Spinal cord (tissue), 10 donors: ENCODE measurements around the gene LRMDA. TPM values are rescaled to one million over a fixed set of nuclear protein-coding genes. Genes with fewer than 3 reads are reported as not detected.
A peak's percentile ranks its signal among the peaks of the same experiment; 100 is the strongest.

ENCODE experiments used
- DNase-seq, 6 donors: peaks; one replicate each; pipeline versions ENCODE4 v3.0.0 to v3.0.0-alpha.2; 2013 to 2015; ENCODE audit warnings: low spot score in 6 of 6, low read depth in 4 of 6
- H3K27ac ChIP-seq: one replicate; pipeline ENCODE4 v1.5.1; 2013; ENCODE audit warnings: low read depth, low read length, control low read depth
- H3K27me3 ChIP-seq: one replicate; pipeline ENCODE4 v1.6.1; 2013; ENCODE audit warnings: low read length; ENCODE audit not compliant: control insufficient read depth, insufficient read depth
- H3K36me3 ChIP-seq: one replicate; pipeline ENCODE4 v1.6.1; 2013; ENCODE audit warnings: low read length; ENCODE audit not compliant: control insufficient read depth, insufficient read depth
- H3K4me1 ChIP-seq: one replicate; pipeline ENCODE4 v1.6.1; 2013; ENCODE audit warnings: low read length; ENCODE audit not compliant: control insufficient read depth, insufficient read depth
- H3K4me3 ChIP-seq: one replicate; pipeline ENCODE4 v1.5.1; 2013; ENCODE audit warnings: low read depth, low read length, control low read depth
- H3K9me3 ChIP-seq: one replicate; pipeline ENCODE4 v1.6.1; 2013; ENCODE audit warnings: low read length; ENCODE audit not compliant: control insufficient read depth, insufficient read depth
- WGBS: methylation state at CpG from one replicate; pipeline ENCODE4 v1.1.5; 2013; ENCODE audit warnings: missing lambda C conversion rate; ENCODE audit not compliant: insufficient coverage; 5-methylcytosine and 5-hydroxymethylcytosine counted together
- polyA plus RNA-seq, 2 donors: library from polyadenylated mRNA; unstranded; fragments of 120-200 nt; gene quantifications; one replicate each; pipeline ENCODE4 v1.2.1, GENCODE V29; 2013; ENCODE audit not compliant: insufficient read length in 2 of 2
- total RNA-seq, 2 donors: library from RNA; depleted of rRNA in 1 of 2; stranded (reverse); fragments of 120-200 nt in 1 of 2; fragments of >200 nt in 1 of 2; gene quantifications; one replicate each; pipeline versions ENCODE4 v1.2.3 to v1.2.4, GENCODE V29; 2013 to 2014
- donor health status: healthy.

Gene LRMDA
- total and polyA plus RNA-seq, 4 donors, result 5.6 to 9.9 (median 7.2) TPM

GRCh38 chr10:75817198-75817597 is 385.8 kb downstream of the LRMDA start:
- H3K4me3 ChIP-seq, result no peak overlapping the region
- no peaks in the 10 kb centered on the region for H3K9me3 ChIP-seq
- no peak overlapping the region for H3K27ac ChIP-seq
- H3K27me3 ChIP-seq, result no peaks in the 10 kb centered on the region
- H3K4me1 ChIP-seq, result no peaks in the 10 kb centered on the region
- 86% methylated on average over 1 of the region's 2 CpGs for WGBS
- no peaks in the 10 kb centered on the region for H3K36me3 ChIP-seq
- DNase-seq, result no peak

GRCh38 chr10:75818552-75818951 is 387.1 kb downstream of the LRMDA start:
- no CpG with 5 or more reads among the region's 4 CpGs for WGBS
- H3K27me3 ChIP-seq, result no peaks in the 10 kb centered on the region
- no peak overlapping the region for H3K4me3 ChIP-seq
- peak in 3 of 6 donors; percentile 10 to 46 (median 18) for DNase-seq
- no peaks in the 10 kb centered on the region for H3K9me3 ChIP-seq
- no peak overlapping the region for H3K27ac ChIP-seq
- H3K36me3 ChIP-seq, result no peaks in the 10 kb centered on the region
- no peaks in the 10 kb centered on the region for H3K4me1 ChIP-seq

GRCh38 chr10:75825235-75825634 is 393.8 kb downstream of the LRMDA start:
- no peaks in the 10 kb centered on the region for H3K36me3 ChIP-seq
- no peak for DNase-seq
- no CpG with 5 or more reads among the region's 5 CpGs for WGBS
- no peaks in the 10 kb centered on the region for H3K27me3 ChIP-seq
- no peak overlapping the region for H3K27ac ChIP-seq
- no peaks in the 10 kb centered on the region for H3K4me1 ChIP-seq
- H3K4me3 ChIP-seq, result no peak overlapping the region
- H3K9me3 ChIP-seq, result no peaks in the 10 kb centered on the region

GRCh38 chr10:75825661-75826060 is 394.2 kb downstream of the LRMDA start:
- H3K4me1 ChIP-seq, result no peaks in the 10 kb centered on the region
- 80% methylated on average over 2 of the region's 5 CpGs for WGBS
- no peaks in the 10 kb centered on the region for H3K27me3 ChIP-seq
- peak in 1 of 6 donors; percentile 14 for DNase-seq
- no peak overlapping the region for H3K4me3 ChIP-seq
- no peaks in the 10 kb centered on the region for H3K9me3 ChIP-seq
- H3K27ac ChIP-seq, result no peak overlapping the region
- H3K36me3 ChIP-seq, result no peaks in the 10 kb centered on the region

- H3K9me3 ChIP-seq, result no peaks in the 10 kb centered on the region
- WGBS, result 96% methylated on average over 4 of the region's 5 CpGs
- no peak overlapping the region for H3K4me3 ChIP-seq
- H3K27ac ChIP-seq, result no peak overlapping the region
- no peaks in the 10 kb centered on the region for H3K36me3 ChIP-seq
- H3K4me1 ChIP-seq, result no peaks in the 10 kb centered on the region
- DNase-seq, result peak in 2 of 6 donors; percentile 17 to 18
- no peaks in the 10 kb centered on the region for H3K27me3 ChIP-seq
Observed at GRCh38 chr10:75826846-75827245, 395.4 kb downstream of the LRMDA start.

- WGBS, result 100% methylated on average over 3 of the region's 5 CpGs
- Histone ChIP-seq H3K36me3 (no peaks in the 10 kb centered on the region), H3K27ac (peak overlapping the region; percentile 25), H3K4me1 (no peaks in the 10 kb centered on the region), H3K4me3 (no peak overlapping the region), H3K27me3 (no peaks in the 10 kb centered on the region), H3K9me3 (no peaks in the 10 kb centered on the region)
- DNase-seq, result peak in 1 of 6 donors; percentile 51
Observed at GRCh38 chr10:75827587-75828021, 396.2 kb downstream of the LRMDA start.

DNA sequence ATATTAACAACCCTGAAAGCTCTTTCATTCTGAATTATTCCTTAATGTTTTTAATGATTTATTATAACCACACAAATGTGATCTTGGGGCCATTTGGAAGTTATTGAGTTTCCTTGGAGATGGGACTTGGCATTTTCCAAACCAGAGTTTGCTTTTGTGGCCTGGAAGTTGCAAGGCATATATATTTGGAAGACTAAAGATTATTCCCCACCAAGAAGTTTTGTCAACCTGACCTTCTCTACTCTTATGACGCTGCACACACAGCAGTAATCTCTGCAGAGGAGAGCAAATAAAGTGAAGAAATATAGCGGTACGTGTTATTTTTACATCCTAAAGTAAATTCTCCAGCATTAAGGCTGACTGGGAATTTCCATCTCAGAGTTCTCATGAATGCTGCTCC is 397.0 kb downstream of the LRMDA start:
- H3K27ac ChIP-seq, result peak overlapping the region; percentile 10
- H3K36me3 ChIP-seq, result no peaks in the 10 kb centered on the region
- no peak overlapping the region for H3K4me3 ChIP-seq
- no peaks in the 10 kb centered on the region for H3K4me1 ChIP-seq
- WGBS, result no CpG with 5 or more reads among the region's 3 CpGs
- H3K27me3 ChIP-seq, result no peaks in the 10 kb centered on the region
- H3K9me3 ChIP-seq, result no peaks in the 10 kb centered on the region
- DNase-seq, result peak in 1 of 6 donors; percentile 25

DNA sequence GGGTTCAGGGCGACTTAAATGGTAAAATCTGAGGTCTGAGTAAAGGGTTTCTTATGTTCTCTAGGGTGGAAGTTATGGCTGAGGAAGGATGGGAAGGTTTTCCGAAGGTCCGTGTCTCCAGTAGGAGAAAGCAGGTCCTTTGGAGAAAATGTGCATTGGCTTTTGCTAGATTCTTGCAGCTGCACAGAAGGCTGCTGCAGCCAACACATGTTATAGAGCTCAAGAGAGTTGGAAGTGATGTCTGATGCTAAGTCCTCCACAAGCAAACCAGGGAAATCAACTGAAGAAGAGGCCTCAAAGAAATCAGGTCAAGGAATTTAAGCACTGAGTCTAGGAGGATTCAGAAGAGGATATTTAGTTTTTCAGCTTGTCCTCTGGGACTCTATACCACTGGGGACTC is 404.6 kb downstream of the LRMDA start:
- 92% methylated on average over 2 of the region's 3 CpGs for WGBS
- Histone ChIP-seq H3K27me3 (no peaks in the 10 kb centered on the region), H3K27ac (no peak overlapping the region)

DNA sequence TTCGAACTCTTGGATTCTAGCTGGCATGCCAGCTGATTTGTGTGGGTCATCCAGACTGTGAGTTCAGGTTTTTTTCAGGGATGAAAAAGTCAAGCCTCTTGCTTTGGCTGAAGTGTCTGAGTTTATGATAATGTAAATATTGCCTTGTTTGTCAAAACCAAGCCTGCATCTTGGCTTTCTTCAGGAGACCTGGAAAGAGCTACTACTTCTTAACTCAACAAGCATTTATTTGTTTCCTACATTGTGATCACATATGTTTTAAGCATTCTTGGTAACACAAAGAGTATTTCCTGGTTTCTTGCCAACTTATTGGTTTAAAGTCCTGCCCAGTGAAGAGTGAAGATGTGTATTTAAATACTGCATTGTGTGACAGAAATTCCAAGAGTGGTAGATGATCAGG is 407.1 kb downstream of the LRMDA start:
- H3K27ac ChIP-seq, result no peak overlapping the region
- no peaks in the 10 kb centered on the region for H3K27me3 ChIP-seq
- H3K4me3 ChIP-seq, result no peak overlapping the region
- no peaks in the 10 kb centered on the region for H3K4me1 ChIP-seq
- no CpG with 5 or more reads among the region's 1 CpG for WGBS
- H3K9me3 ChIP-seq, result no peaks in the 10 kb centered on the region
- H3K36me3 ChIP-seq, result no peaks in the 10 kb centered on the region
- DNase-seq, result no peak

More for the DNA sequence above, 404.6 kb downstream of the LRMDA start:
- H3K36me3 ChIP-seq, result no peaks in the 10 kb centered on the region
- DNase-seq, result no peak
- H3K4me3 ChIP-seq, result no peak overlapping the region
- no peaks in the 10 kb centered on the region for H3K9me3 ChIP-seq
- H3K4me1 ChIP-seq, result no peaks in the 10 kb centered on the region

DNA sequence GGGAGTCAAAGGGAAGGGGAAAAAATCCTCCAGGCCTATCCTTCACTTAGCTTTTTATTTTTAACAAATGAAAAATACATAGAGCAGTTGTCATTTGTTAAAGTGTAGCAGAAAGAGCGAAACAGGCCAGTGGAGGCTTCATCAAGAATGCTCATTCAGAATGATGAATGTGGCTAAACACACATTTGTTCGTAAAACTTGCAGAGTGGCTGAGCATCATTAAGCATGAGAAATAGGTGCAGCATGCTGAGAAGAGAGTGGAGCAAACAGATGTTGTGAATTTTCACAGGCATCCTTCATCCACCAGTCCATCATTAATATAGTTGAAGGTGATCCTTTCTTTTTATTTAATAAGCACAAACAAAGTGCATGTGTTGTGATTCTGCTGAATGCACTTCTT is 407.6 kb downstream of the LRMDA start:
- Histone ChIP-seq H3K9me3 (no peaks in the 10 kb centered on the region), H3K4me1 (no peaks in the 10 kb centered on the region), H3K36me3 (no peaks in the 10 kb centered on the region), H3K27me3 (no peaks in the 10 kb centered on the region), H3K27ac (no peak overlapping the region), H3K4me3 (no peak overlapping the region)
- peak in 1 of 6 donors; percentile 80 for DNase-seq
- 71% methylated on average over 1 of the region's 2 CpGs for WGBS
